Measurements from ENCODE around the gene STIMATE.

- TF ChIP-seq NFRKB (IDR thresholded peaks at IDR 0.05) = no peak
- TF ChIP-seq SUZ12 (IDR thresholded peaks at IDR 0.05) = no peak
- TF ChIP-seq FOXK2 (IDR thresholded peaks at IDR 0.05) = no peak
- TF ChIP-seq SP1 (IDR thresholded peaks at IDR 0.05) = no peak
- TF ChIP-seq FOXA1 (IDR thresholded peaks at IDR 0.05) = no peak
- no peak for TF ChIP-seq CTBP1 (IDR thresholded peaks at IDR 0.05; ENCODE audit: borderline replicate concordance)
- TF ChIP-seq LEF1 (IDR thresholded peaks at IDR 0.05; ENCODE audit: borderline replicate concordance) = no peak
Measured at GRCh38 chr3:52831500-52832301, 65.6 kb downstream of the STIMATE start.

Data from HEK293T (cell line).